Fibroblast of mammary gland (primary cell): ENCODE measurements around the gene EYA2.
"Not testable (repeated sequence)": the region's sequence is repeated elsewhere in the genome, so short reads cannot be mapped to it uniquely, and the experiment has no call there.

Experiments used
- DNase-seq: peaks from one replicate; pipeline ENCODE4 v3.0.0-alpha.2; 2010; ENCODE audit warnings: low read depth
- H3K4me3 ChIP-seq: 2 replicates; pipeline ENCODE4 v1.5.1; 2011; ENCODE audit warnings: low read depth, mild to moderate bottlenecking, low read length, moderate library complexity; ENCODE audit not compliant: control insufficient read depth
- TF ChIP-seq, protein P1 (sequence below): conservative IDR thresholded peaks from 2 replicates; pipeline ENCODE4 v1.5.1; 2011; ENCODE audit warnings: low read depth, low read length, inconsistent platforms; ENCODE audit not compliant: control insufficient read depth, insufficient read depth

Gene EYA2

DNA sequence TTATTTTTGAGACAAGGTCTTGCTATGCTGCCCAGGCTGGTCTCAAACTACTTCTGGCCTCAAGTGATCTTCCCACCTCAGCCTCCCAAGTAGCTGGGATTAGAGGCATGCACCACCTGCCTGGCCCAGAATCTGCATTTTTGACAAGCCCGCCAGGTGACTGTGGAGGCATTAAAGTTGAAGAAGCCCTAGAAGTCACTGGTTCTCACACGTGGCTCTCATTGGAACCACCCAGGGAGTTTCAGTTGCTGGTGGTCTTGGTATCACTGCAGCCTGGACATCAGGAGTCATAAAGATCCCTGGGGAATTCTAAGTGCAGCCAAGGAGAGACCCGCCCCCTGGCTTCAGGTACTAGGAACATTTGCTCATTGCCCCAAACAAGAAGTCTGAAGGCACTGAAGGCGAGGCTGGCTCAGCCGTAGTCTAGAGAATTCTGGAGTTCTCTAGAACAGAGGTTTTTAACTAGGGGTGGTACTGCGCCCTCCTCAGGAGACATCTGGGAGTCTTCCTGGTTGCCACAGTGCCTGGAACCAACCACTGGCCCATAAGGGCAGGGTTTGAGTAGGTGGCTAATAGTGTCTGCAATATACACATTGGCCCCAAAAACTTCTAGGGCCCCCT lies 279.1 kb downstream of the EYA2 start:
- TF ChIP-seq, protein P1, sequence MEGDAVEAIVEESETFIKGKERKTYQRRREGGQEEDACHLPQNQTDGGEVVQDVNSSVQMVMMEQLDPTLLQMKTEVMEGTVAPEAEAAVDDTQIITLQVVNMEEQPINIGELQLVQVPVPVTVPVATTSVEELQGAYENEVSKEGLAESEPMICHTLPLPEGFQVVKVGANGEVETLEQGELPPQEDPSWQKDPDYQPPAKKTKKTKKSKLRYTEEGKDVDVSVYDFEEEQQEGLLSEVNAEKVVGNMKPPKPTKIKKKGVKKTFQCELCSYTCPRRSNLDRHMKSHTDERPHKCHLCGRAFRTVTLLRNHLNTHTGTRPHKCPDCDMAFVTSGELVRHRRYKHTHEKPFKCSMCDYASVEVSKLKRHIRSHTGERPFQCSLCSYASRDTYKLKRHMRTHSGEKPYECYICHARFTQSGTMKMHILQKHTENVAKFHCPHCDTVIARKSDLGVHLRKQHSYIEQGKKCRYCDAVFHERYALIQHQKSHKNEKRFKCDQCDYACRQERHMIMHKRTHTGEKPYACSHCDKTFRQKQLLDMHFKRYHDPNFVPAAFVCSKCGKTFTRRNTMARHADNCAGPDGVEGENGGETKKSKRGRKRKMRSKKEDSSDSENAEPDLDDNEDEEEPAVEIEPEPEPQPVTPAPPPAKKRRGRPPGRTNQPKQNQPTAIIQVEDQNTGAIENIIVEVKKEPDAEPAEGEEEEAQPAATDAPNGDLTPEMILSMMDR: no peak
- DNase-seq: no peak
- no peak overlapping the region for H3K4me3 ChIP-seq

DNA sequence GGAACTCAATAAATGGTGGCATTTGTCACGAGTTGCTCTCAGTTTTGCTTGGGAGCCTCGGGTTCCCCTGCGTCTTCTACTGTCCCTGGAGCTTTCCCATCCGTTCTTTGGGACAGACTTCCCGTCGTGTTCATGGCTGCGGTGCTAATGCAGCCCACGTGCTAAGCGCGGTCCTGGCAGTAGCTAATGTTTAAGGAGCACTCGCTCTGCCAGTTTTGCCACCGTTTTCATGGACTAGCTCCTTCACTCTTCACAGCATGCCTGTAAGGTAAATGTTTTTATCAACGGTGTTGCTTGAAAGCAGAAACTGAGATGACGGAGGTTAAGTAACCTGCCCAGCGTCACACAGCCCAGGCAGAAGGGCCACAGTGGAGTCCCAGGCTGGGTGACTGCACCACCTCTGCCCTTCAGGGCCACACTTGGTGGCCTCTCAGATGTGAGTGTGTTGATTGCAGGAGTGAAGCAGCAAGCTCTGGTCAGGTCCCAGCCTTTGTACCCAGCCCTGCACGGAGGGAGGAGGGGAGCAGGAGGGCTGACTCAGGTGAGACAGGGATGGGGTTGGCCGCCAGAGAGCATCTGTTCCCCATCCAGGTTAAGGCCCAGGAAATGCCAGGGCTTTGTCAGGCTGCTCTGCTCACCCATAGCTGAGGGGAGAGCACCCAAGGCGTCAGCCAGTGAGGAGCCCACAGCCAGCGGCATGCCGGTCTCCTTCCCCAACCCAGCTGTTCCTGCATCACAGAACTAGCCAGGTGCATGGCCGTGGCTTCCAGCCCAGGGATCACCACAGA lies 280.0 kb downstream of the EYA2 start:
- no peak for DNase-seq
- H3K4me3 ChIP-seq: no peak overlapping the region
- TF ChIP-seq, protein P1: no peak

DNA sequence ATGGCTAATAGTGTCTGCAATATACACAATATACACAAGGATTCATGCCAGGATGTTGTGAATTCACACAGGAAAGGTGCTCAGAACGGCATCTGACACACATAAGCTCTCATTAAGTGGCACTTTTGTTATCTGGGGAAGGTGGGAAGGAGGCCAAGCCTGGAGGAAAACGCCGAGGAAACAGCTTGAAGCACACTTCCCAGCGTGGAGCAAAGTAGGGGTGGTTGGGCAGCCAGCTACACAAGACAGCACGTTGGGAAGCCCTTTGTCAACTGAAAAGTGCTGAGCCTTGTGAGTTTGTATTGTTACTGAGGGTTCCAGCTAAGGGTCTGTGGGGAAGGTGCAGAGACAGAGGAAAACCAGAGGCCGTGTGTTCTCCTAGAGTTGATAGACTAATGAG lies 280.9 kb downstream of the EYA2 start:
- no peak overlapping the region for H3K4me3 ChIP-seq
- TF ChIP-seq, protein P1: no peak
- DNase-seq: no peak

DNA sequence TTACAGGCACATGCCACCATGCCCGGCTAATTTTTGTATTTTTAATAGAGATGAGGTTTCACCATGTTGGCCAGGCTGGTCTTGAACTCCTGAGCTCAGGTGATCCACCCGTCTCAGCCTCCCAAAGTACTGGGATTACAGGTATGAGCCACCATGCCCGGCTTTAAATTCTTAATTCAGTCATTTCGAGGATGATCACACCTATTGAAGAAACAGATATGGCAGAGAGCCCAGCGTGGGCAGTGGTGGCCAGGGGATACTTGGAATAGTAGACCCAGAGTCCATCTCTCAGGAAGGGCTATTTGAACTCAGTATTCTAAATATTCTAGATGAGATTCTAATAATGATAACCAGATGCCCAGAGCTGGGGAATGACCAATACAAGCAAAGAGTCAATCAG lies 281.6 kb downstream of the EYA2 start:
- not testable (repeated sequence) for H3K4me3 ChIP-seq, DNase-seq

DNA sequence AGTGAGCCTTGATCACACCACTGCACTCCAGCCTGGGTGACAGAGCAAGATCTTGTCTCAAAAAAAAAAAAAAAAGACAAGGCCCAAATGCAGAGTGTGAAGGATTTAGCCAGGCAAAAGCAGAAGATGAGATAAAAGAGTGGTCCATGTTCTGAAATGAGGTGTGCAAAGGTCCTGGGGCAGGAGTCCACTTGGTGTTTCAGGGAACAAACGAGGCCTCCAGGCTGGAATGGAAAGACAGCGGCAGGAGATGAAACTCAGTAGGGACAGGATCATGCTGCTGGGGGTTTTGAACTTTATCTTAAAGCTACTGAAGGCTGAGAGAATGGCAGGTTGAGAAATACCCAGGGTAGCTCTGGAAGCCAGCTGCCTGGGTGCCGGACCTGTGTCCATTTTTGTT lies 283.6 kb downstream of the EYA2 start:
- no peak overlapping the region for H3K4me3 ChIP-seq
- TF ChIP-seq, protein P1: no peak
- DNase-seq: no peak

DNA sequence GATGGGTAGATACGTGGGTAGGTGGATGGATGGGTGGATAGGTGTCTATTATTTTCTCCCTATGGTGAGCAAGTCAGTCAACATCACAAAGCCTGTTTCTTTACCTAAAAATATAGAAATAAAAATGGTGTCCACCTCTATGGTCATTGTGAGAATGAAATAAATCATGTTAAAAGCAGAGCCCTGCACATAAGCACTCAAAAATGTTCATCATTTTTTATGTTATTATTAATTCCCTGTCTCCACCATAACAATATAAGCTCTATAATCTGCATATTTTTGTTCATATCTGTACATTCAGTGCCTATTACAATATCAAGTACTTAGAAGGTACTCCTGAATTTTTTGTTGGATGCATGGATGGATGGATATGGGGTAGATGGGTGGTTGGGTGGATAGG lies 284.2 kb downstream of the EYA2 start:
- no peak overlapping the region for H3K4me3 ChIP-seq
- TF ChIP-seq, protein P1: no peak
- DNase-seq: no peak

DNA sequence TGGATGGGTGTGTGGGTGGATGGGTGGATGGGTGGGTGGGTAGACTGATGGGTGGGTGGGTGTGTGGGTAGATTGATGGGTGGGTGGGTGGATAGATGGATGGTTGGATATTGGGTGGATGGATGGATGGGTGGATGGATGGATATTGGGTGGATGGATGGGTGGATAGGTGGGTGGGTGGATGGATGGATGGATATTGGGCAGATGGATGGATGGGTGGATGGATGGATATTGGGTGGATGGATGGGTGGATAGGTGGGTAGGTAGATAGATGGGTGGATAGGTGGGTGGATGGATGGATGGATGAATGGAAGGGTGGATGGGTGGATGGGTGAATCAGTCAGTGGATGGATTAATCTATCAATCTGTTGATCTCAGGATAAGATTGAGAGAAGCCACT lies 284.6 kb downstream of the EYA2 start:
- H3K4me3 ChIP-seq: no peak overlapping the region
- TF ChIP-seq, protein P1: no peak
- no peak for DNase-seq
